HL-60 (cell line): ENCODE data around the gene RCAN3.

Experiments used
- POLR2AphosphoS5 ChIP-seq: IDR thresholded peaks from 2 replicates; pipeline ENCODE4 v1.6.1; 2012; ENCODE audit warnings: low read depth
- TF ChIP-seq, protein P1 (sequence below): IDR thresholded peaks from one replicate; pipeline ENCODE4 v1.5.1; 2011; ENCODE audit warnings: low read length, control low read depth, inconsistent platforms; ENCODE audit not compliant: insufficient read depth
- TF ChIP-seq, protein P2 (sequence below): IDR thresholded peaks from 2 replicates; pipeline ENCODE4 v1.6.1; 2012; ENCODE audit warnings: low read depth; ENCODE audit not compliant: insufficient replicate concordance

DNA sequence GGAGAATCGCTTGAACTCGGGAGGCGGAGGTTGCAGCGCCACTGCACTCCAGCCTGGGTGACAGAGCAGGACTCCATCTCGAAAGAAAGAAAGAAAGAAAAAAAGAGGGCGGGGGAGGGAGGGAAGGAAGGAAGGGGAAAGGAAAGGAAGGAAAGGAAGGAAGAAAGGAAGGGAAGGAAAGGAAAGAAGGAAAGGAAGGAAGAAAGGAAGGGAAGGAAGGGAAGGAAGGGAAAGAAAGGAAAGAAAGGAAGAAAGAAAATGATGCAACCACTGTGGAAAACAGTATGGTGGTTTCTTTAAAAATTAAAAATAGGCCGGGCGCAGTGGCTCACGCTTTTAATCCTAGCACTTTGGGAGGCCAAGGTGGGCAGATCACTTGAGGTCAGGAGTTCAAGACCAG, 15.2 kb upstream of the RCAN3 start:
- TF ChIP-seq, protein P1, sequence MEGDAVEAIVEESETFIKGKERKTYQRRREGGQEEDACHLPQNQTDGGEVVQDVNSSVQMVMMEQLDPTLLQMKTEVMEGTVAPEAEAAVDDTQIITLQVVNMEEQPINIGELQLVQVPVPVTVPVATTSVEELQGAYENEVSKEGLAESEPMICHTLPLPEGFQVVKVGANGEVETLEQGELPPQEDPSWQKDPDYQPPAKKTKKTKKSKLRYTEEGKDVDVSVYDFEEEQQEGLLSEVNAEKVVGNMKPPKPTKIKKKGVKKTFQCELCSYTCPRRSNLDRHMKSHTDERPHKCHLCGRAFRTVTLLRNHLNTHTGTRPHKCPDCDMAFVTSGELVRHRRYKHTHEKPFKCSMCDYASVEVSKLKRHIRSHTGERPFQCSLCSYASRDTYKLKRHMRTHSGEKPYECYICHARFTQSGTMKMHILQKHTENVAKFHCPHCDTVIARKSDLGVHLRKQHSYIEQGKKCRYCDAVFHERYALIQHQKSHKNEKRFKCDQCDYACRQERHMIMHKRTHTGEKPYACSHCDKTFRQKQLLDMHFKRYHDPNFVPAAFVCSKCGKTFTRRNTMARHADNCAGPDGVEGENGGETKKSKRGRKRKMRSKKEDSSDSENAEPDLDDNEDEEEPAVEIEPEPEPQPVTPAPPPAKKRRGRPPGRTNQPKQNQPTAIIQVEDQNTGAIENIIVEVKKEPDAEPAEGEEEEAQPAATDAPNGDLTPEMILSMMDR = no peak
- no peak for TF ChIP-seq POLR2AphosphoS5
- TF ChIP-seq, protein P2, sequence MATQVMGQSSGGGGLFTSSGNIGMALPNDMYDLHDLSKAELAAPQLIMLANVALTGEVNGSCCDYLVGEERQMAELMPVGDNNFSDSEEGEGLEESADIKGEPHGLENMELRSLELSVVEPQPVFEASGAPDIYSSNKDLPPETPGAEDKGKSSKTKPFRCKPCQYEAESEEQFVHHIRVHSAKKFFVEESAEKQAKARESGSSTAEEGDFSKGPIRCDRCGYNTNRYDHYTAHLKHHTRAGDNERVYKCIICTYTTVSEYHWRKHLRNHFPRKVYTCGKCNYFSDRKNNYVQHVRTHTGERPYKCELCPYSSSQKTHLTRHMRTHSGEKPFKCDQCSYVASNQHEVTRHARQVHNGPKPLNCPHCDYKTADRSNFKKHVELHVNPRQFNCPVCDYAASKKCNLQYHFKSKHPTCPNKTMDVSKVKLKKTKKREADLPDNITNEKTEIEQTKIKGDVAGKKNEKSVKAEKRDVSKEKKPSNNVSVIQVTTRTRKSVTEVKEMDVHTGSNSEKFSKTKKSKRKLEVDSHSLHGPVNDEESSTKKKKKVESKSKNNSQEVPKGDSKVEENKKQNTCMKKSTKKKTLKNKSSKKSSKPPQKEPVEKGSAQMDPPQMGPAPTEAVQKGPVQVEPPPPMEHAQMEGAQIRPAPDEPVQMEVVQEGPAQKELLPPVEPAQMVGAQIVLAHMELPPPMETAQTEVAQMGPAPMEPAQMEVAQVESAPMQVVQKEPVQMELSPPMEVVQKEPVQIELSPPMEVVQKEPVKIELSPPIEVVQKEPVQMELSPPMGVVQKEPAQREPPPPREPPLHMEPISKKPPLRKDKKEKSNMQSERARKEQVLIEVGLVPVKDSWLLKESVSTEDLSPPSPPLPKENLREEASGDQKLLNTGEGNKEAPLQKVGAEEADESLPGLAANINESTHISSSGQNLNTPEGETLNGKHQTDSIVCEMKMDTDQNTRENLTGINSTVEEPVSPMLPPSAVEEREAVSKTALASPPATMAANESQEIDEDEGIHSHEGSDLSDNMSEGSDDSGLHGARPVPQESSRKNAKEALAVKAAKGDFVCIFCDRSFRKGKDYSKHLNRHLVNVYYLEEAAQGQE = no peak
